Cortex of kidney (tissue), 1 donor: ENCODE data around the gene GPR75.

ENCODE experiments used
- DNase-seq: peaks from one replicate; lab custom pipeline; 2025; lab: John Stamatoyannopoulos, UW

GPR75 gene

DNA sequence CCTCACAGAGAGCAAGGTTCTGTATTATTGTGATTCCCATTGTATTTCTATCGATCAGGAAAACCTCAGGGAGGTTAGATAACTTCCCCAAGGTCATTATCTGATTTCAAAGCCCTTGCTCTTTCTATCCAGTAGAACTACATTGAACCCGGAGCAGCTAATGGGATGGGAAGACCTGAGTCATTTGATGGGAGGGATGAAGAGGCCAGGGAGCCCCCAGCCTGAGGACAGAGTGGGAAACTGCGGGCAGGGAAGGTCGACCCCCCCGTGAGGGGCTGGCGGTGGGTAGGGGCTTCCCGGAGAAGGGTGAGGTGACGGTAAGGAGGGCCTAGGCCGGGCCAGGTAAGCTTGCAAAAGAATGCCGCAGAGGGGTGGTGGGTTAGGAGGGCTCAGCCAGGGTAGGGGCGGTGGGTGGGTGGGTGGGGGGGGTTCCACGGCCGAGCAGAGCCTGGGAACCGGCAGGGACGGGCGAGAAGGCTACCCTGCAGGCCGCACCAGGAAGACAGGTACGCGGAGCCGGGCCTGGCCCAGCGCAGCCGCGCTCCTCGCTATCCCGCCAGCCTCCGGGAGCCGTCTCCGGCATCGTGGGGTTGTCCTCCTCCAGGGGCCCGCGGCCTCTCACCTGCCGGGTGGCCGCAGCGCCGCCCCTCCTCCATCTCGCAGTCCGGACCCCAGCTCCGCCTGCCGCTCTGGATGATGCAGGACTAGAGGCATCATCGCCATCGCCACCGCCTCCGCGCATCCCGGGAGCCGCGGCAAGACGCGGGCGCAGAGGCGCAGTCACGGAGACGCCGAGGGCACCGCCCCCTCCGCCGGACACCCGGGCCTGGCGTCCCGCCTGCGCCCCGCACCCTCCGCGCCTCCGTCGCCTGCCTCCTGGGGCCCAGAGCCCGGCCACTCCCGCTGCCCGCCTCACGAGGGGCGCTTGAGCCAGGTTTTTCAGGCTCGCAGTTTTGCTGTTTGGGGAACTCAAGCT is at the start of gene GPR75:
Gene GPR75 (minus strand): TSS at position 762 of the 976 bp plus-strand sequence. CDS start 5,211 bp downstream, outside the sequence.
- no peak for DNase-seq

DNA sequence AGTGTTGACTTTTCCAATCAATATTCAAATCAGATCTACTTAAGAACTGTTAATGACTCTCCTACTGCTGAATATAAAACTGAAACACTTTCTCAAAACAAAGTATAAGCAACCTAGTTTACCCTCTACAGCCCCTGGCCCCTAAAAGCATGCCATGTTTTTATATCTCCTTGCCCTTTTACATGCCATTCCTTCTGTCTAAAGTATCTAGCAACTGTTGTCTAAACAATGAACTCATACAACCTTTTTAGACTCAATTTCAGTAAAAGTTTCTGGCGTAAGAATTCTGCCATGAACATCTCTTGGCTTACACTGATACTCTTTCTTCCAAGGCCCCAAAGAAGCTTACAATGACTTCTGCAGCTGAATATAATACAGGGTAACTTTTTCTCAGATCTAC is 47.8 kb upstream of the GPR75 start:
- no peak for DNase-seq

DNA sequence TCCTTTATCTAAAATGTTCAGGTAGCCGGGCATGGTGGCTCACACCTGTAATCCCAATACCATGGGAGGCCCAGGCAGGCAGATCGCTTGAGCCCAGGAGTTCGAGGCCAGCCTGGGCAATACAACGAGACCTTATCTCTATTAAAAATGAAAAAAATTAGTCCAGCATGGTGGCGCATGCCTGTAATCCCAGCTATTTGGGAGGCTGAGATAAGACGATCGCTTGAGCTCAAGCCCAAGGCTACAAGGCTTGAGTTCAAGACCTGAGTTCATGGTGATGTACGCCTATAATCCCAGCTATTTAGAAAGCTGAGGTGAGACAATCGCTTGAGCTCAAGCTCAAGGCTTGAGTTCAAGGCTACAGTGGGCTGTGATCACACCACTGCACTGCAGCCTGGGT is 45.6 kb upstream of the GPR75 start:
- DNase-seq, result no peak

DNA sequence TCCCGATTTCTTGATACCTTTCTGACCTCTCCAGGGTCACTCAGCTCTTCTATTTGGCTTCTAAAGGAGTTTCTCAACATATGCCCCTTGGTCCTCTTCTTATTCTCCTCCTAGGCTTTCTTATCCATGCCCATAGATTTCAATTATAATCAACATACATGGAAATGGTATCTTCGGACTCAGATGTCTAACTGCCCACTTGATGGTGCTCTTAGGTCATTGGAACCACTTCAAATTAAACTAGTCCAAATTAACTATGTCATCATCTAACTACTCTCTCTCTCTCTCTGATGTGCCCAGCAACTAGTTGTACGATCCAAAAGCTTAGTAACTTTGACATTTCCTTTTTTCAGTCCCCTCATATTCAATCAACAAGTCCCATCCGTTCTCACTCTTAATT is 43.2 kb upstream of the GPR75 start:
- no peak for DNase-seq

DNA sequence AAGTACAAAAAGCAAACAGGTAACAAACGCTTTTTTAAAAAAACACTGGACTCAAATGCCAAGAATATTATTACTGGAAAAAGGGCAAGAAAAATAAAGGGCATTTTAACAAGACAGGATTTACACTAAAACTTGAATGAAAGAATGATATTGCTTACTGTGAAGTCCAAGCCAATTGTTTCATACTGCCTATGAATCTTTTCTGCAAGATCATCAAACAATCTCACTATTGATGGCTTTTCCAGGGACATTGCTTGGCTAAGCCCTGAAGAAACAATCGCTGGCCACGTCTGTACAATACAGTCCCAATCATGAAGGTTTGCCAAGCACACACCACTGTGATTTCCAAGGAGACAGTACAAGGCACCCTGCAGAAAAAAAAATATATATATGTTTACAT is 41.4 kb upstream of the GPR75 start:
- DNase-seq, result no peak

DNA sequence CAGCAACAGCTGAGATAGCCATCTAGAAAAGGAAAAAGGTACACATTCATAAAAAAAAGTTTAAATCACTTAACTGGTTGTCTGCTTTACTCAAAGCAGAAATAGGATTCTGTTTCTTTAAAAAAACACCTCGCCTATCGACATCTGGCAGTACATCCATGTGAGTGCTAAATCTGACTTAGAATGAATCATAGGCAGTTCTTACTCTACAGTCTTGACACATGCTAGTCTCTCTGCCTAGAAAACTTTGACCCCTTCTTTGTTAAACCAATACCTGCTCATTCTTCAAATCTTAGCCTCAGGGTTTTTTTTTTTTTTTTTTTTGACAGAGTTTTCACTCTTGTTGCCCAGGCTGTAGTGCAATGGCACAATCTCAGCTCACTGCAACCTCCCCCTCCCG is 37.1 kb upstream of the GPR75 start:
- no peak for DNase-seq

DNA sequence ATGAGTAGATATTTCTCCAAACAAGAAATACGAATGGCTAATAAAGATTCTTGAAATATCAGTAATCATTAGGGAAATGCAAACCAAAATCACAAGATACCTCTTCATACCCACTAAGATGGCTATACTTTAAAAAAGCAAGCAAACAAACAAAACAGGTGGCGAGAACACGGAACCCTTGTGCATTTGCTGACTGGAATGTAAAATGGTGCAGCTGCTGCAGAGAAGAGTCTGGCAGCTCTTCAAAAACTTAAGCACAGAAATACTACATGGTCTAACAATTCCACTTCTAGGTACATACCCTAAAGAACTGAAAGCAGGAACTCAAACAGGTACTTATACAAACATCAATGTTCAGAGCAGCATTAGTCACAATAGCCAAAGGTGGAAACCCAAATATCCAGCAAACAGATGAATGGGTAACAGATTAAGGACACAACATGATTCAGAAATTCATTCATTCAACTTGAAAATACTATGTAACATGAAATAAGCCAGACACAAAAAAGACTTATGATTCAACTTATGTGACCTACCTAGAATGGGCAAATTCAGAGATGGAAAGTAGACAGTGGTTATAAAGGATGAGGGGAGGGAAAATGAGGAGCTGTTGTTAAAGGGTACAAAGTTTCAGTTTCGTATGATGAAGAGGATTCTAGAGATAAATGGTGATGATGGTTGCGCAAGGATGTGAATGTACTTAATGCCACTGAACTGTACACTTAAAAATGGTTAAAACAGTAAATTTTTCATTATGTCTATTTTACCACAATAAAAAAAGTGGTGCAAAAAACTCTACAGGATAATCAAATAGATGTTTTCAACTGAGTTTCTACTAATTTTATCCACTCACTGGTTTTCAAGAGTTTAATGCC is 26.9 kb upstream of the GPR75 start:
- DNase-seq, result no peak

DNA sequence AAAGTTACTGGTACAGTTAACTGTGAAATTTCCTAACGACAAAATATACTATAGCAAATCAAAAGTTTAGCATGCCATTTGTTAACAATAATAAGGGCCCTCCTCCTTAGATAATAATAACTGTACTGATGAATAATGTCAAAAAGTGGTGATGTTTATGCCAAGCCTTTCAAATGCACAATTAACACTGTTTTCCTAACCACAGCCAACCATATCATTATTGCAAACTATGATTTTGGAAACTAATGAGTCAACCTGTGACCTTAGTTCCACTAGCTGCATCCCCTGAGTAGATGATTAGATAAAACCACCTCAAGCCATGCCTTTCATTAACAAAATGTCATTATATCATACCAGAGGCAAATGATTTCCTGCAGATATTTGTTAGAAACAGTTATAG is 25.1 kb upstream of the GPR75 start:
- DNase-seq, result no peak

DNA sequence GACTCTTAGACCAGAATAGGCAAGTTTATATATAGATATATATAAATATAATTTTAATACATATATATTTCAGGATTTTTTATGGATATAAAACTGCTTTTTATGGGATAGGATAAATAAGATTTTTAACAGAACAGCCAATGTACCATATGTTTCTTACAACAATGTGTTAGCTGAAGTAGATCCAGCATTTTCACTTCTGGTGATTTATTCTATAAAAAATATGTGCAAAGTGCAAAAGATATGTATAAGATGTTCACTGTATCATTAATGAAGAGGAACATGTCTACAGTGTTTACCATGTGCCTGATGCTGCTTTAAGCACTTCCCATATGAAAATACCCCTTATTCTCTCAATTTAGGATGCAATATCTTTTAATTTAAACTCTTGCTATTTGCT is 22.2 kb upstream of the GPR75 start:
- DNase-seq, result no peak

DNA sequence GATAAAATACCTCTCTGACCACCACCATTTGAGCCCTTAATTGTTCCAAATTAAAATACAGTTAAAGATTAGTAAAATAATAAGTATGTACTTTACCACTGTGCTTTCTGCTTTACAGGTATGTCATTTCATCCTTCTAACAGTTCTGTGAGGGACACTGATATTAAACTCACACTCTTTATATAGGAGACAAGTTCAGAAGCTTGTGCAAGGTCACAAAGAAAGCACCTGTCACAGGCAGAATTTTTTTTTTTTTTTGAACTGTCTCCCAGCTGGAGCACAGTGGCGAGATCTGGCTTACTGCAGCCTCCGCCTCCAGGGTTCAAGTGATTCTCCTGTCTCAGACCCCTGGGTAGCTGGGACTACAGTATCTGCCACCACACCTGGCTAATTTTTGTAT is 21.6 kb upstream of the GPR75 start:
- DNase-seq, result no peak

DNA sequence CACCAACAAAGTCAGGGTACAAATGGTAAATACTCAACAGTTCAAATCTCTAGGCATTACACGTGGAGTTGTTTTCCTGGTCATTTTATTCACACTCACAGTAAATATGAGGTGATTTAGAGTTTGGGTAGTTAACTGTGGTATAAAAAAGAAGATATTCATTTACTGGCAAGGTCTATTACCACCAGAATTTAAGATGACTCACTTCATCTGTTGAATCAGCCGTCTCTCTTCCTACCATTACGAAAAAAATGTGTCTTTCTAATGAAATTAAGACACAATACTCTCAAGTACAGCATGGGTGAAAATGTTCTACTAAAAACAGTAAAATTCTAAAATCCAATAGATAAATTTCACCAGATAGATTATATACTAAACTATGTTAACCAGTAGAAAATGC is 21.0 kb upstream of the GPR75 start:
- DNase-seq, result no peak

DNA sequence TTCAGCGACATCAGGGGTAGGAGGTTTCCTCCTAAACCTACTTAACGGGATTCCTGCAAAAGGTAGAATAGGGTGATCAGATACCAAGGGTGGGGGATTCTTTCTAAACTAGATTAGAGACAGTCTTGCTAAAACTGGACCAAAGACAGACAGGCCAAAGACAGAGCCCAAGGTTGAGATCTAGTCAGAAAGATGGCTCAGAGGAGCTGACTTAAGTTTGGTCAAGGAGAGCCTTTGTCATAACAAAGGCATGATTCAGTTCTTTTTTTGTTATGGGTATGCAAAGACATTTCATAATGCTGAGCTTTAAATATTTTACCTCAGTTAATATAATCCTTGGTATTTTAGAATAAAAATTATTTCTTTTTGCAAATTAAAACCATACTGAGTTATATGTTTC is 17.8 kb upstream of the GPR75 start:
- no peak for DNase-seq

DNA sequence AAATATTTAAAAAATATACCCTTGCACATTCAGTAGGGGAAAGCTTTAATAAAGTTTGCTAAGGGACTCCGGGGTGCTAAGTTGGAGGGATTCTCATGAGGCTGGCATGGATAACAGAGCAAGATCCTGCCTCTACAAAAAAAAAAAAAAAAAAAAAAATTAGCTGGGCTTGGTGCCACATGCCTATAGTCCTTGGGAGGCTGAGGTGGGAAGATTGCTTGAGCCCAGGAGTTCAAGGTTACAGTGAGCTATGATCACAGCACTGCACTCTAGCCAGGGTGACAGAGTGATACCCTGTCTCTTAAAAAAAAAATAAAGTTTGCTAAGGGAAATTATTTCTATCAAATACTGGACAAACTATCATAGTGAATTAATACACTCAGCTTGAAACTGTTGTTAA is 17.3 kb upstream of the GPR75 start:
- DNase-seq, result no peak

DNA sequence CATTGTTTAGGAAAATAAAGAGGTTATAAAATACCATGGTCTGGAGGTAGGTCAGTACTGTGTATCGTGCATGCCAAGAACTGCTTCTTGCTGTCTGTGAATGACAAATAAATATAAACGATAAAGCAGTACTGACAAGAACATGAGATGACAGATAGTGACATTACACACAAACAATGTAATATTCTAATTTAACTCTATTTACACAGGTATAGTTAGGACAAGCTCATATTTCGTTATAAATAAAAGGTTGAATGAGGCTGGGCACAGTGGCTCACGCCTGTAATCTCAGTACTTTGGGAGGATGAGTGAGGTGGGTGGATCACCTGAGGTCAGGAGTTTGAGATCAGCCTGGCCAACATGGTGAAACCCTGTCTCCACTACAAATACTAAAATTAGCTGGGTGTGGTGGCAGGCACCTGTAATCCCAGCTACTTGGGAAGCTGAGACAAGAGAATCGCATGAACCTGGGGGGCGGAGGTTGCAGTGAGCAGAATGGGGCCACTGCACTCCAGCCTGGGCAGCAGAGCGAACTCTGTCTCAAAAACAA is 14.7 kb upstream of the GPR75 start:
- DNase-seq, result no peak

DNA sequence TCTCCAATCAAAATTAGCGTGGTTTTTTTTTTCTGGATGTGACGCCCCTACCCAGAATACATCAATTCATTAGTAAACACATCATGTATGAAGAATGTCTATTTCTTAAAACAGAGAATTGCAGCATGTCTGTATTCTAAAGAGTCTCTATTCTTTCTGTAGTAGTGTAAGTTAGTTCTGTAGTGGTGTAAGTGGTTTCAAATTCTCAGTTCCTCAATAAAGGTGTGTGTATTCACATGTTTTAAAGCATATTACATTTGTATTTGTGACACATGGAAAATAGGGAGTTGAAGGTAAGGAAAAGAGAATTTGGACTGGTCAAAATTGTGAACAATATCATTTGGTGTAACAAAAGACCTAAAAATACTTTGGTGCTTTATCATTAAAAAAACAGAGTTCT is 8.0 kb upstream of the GPR75 start:
- DNase-seq, result no peak

DNA sequence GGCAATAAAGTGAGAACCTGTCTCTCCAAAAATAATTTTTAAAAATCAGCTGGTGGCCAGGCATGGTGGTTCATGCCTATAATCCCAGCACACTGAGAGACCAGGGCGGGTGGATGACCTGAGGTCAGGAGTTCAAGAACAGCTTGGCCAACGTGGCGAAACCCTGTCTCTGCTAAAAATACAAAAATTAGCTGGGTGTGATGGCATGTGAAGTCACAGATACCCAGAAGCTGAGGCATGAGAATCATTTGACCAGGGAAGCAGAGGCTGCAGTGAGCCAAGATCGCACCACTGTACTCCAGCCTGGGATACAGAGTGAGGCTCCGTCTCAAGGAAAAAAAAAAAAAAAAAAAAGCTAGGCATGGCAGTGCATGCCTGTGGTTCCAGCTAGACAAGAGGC is 7.4 kb upstream of the GPR75 start:
- no peak for DNase-seq

DNA sequence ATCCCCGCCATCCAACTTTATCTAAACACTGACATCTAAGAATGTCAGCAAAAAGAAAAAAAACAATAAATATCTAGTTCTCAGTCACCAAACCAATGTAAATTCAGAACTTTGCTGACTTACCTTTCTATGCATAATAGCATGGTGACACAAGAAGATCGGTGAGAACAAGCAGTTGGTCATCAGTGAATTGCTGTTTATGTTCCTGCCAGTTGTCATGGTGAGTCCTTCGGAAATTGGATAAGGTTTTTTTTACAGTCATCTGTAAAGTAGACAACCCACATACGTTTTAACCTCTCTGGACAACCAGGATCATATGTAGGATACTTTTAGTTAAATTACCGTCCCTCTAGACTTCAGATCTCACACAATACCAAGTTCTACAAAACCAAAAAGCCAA is 6.2 kb upstream of the GPR75 start:
- no peak for DNase-seq

DNA sequence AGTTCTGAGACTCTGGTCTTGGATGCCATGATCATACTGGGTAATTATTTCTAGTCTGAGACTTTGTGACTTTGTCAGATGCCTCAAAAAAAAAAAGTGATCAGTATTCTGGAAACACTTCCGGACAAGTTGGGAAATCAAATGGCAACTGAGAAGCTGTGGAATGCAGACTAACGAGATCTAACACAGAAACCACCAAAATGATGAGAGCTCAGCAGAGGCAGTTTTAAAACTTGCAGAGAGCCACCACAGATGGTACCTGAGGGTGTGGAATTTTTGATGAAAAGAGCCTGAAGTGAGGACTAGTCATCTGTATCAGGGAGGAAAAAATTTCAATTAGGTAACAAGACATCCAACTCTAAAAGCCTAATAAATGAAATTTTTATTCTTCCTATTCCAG is 5.5 kb upstream of the GPR75 start:
- no peak for DNase-seq

DNA sequence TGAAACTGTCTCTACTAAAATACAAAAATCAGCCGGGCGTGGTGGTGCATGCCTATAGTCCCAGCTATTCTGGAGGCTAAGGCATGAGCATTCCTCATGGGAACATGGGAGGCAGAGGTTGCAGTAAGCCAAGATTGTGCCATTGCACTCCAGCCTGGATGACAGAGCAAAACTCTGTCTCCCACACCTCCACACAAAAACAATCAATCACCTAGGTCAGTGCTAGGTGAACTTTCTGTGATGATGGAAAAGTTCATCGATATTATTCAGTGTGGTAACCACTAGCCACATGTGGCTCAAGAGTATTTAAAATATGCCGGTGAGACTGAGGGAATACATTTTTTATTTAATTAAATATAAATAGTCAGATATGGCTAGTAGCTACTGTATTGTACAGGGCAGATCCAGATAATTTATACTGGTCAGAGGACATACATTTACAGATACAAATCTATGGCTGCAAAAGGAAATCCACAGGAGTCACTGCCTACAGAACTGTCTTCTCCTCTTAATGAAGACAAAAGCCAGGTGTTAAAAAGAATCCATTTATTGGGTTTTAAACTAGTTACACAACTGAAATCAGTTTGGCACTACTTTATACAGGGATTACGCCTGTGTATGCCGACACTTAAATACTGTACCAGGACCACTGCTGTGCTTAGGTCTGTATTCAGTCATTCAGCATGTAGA is 3.9 kb upstream of the GPR75 start:
- DNase-seq, result no peak

DNA sequence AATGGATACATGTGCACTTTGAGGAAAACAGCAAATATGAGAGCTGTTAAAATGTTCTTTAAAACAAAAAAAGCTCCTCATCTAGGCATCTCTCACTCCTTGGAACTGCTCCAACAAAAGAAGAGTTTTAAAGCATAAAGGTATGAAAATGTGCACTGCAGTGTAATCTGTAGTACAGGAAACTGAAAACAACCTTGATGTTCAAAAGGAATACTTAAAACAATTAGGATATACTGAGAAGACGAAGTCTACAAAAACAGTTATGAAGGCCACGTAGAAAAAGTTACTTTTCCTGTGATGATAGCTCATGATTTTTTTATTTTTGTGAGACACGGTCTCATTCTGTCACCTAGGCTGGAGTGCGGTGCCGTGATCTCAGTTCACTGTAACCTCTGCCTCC is 2.1 kb upstream of the GPR75 start:
- no peak for DNase-seq

DNA sequence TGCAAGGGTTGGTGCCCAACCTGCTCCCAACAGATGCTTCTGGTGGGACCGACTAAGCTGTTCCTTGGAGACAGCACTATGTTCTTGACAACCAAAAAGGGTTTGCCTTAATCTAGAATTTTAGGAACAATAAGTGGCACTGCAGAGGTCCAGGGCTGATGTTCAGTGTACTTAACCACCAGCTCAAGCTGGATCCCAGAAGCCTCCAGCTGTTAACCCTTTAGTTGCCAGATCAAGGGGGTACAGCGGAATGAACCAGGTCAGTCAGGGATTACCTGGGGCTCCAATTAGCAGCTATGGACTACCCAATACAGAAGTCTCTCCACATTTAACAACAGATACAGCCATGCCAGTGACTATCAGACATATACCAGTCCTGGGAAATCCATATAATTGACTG is 3.5 kb downstream of the GPR75 start:
- no peak for DNase-seq

DNA sequence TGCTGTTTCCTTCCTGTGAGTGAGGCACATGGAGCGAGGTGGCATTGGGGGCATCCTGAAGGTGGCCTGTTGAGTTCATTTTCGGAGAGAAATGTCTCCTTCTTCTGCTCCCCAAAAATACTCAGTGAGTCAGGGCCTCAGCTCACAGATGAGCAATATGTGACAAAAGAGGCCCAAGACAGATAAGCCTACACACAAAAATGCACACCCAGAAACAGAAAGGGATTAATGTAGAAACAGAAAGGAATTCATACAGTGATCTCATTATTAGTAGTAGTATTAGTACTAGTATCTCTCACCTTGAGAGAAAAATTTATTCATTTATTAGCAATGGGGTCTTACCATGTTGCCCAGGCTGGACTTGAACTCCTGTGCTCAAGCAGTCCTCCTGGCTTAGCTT is 5.1 kb downstream of the GPR75 start:
- no peak for DNase-seq
